ENCODE measurements around the gene ZSWIM8.

- no peak for TF ChIP-seq FOXK2 (IDR thresholded peaks at IDR 0.05)
- TF ChIP-seq BHLHE40 (IDR thresholded peaks at IDR 0.05; ENCODE audit: borderline replicate concordance): no peak
- no peak for TF ChIP-seq ELF4 (IDR thresholded peaks at IDR 0.05)
- TF ChIP-seq ARNT (IDR thresholded peaks at IDR 0.05): no peak
- no peak for TF ChIP-seq HDGF (IDR thresholded peaks at IDR 0.05; ENCODE audit: borderline replicate concordance)
- TF ChIP-seq L3MBTL2 (conservative IDR thresholded peaks at IDR 0.05): no peak
- no peak for TF ChIP-seq SP1 (IDR thresholded peaks at IDR 0.05)
- TF ChIP-seq PKNOX1 (IDR thresholded peaks at IDR 0.05): no peak
- TF ChIP-seq LEF1 (IDR thresholded peaks at IDR 0.05; ENCODE audit: borderline replicate concordance): no peak
- no peak for TF ChIP-seq FOXM1 (IDR thresholded peaks at IDR 0.05; ENCODE audit: borderline replicate concordance)
- TF ChIP-seq FOXA1 (IDR thresholded peaks at IDR 0.05): no peak
These were observed 38.7 kb upstream of the ZSWIM8 start for GRCh38 chr10:73746721-73747120.

All from HEK293T (cell line).